ENCODE results near the gene RETREG1.

DNA sequence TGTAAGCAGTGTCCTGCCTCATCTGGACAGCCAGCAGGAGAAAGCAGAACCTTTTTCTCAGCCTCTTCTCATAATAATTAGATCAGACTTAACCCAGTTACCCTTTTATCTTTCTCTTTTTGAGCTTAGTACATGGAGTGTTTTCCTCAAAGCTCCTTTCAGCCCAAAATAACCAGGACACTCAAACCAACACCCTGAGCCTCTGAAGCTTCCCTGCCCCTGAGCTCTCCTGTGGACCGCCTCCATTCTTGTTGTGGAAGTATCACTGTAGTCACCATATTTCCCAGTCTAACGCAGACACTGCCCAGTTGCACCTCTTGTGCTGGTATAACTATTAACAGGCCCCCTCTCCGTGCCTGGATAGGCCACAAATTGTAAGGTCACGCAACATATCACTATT lies 97.4 kb downstream of the RETREG1 start:
- TF ChIP-seq CTCF (IDR thresholded peaks at IDR 0.05; ENCODE audit: poor library complexity) (no peak), EZH2phosphoT487 (IDR thresholded peaks at IDR 0.05; ENCODE audit: low read depth, severe bottlenecking, unreplicated experiment) (no peak)
